Activated T-cell treated with anti-CD3 and anti-CD28 coated beads for 24 hours (primary cell): ENCODE results near the gene BCL11A.

Experiments
- DNase-seq: peaks from one replicate; pipeline ENCODE4 v3.0.0-alpha.2; 2020; ENCODE audit warnings: low read depth

Gene BCL11A

GRCh38 chr2:60544954-60545560 is 8.4 kb downstream of the BCL11A start:
- DNase-seq: no peak

GRCh38 chr2:60544062-60544461 is 9.4 kb downstream of the BCL11A start:
- DNase-seq: no peak

GRCh38 chr2:60541056-60541651 is 12.3 kb downstream of the BCL11A start:
- no peak for DNase-seq

- DNase-seq: no peak
Observed at GRCh38 chr2:60540074-60540473, 13.4 kb downstream of the BCL11A start.

GRCh38 chr2:60539140-60539539 is 14.3 kb downstream of the BCL11A start:
- DNase-seq: no peak

GRCh38 chr2:60538101-60538500 is 15.4 kb downstream of the BCL11A start:
- DNase-seq: no peak

GRCh38 chr2:60536746-60537145 is 16.7 kb downstream of the BCL11A start:
- DNase-seq: no peak

GRCh38 chr2:60535685-60536312 is 17.7 kb downstream of the BCL11A start:
- DNase-seq: no peak

- DNase-seq: no peak
Observed at GRCh38 chr2:60534892-60535684, 18.4 kb downstream of the BCL11A start.

- DNase-seq: no peak
Observed at GRCh38 chr2:60534052-60534685, 19.3 kb downstream of the BCL11A start.

- DNase-seq: no peak
Observed at GRCh38 chr2:60533101-60534051, 20.1 kb downstream of the BCL11A start.

- no peak for DNase-seq
Observed at GRCh38 chr2:60532421-60532820, 21.0 kb downstream of the BCL11A start.

GRCh38 chr2:60531701-60532133 is 21.7 kb downstream of the BCL11A start:
- DNase-seq: no peak

- DNase-seq: no peak
Observed at GRCh38 chr2:60530660-60531281, 22.7 kb downstream of the BCL11A start.

GRCh38 chr2:60529785-60530627 is 23.4 kb downstream of the BCL11A start:
- DNase-seq: no peak

GRCh38 chr2:60529136-60529784 is 24.2 kb downstream of the BCL11A start:
- DNase-seq: no peak

GRCh38 chr2:60528281-60529020 is 25.0 kb downstream of the BCL11A start:
- DNase-seq: no peak

- DNase-seq: no peak
Observed at GRCh38 chr2:60527762-60528161, 25.7 kb downstream of the BCL11A start.
